Measurements from ENCODE around the gene SLC8A1.

- no peak for TF ChIP-seq CTCF (IDR thresholded peaks at IDR 0.05; ENCODE audit: insufficient read depth, low read depth, low read length)
- TF ChIP-seq EZH2 (IDR thresholded peaks at IDR 0.05; ENCODE audit: insufficient read depth, low read length), result no peak
Measured at GRCh38 chr2:40344364-40344763, 107.5 kb downstream of the SLC8A1 start.

Measured in astrocyte (in vitro differentiated cells and primary cell).